IPS DF 4.7 (cell line): ENCODE measurements around the gene STK4.
"Not testable (repeated sequence)": the region's sequence is repeated elsewhere in the genome, so short reads cannot be mapped to it uniquely, and the experiment has no call there.

Source experiments
- DNase-seq: peaks from one replicate; pipeline ENCODE4 v3.0.0-alpha.2; 2013; ENCODE audit warnings: low spot score; ENCODE audit errors: extremely low read depth

The STK4 gene

DNA sequence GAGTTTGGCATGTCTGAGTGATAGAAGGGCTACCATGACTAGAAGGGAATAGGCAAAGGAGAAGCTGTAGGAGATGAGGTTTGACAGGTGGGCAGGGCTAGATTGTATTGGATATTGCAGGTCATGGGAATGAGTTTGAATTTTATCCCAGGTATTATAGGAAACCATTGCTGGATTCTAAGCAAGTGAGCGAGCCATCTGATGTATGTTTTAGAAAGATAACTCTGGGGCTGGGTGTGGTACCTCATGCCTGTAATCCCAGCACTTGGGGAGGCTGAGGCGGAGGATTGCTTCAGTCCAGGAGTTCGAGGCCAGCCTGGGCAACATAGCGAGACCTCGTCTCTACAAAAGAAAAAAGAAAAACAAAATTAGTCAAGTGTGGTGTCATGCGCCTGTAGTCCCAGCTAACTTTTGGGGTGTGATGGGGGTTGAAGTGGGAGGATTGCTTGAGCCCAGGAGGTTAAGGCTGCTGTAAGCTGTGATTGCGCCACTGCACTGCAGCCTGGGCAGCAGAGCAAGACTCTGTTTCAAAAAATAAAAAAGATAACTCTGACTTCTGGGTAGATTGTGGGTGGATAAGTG, 16.9 kb downstream of the STK4 start:
- DNase-seq, result no peak

GRCh38 chr20:44988631-44989171, 22.4 kb downstream of the STK4 start:
- no peak for DNase-seq

DNA sequence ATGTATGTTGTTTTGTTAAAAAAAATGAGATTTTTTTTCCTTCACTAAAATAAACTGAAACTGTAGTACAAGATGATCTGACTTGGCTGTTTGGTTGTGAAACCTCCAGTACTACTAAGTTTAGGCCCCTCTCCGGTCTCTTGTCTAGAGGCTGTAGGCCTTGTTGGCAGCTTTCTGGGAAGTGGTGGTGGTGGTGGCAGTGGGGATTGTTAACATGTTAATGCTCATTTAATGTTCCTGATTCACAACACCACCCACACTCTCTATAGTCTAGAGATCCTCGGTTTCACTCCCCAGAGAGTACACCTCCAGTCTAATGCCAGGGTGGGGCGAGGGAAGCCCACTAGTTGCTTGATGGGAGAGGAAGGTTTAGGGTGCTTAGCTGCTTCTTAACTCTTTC, 24.1 kb downstream of the STK4 start:
- DNase-seq, result no peak

- no peak for DNase-seq
Measured at GRCh38 chr20:44990957-44991356, 24.6 kb downstream of the STK4 start.

GRCh38 chr20:44993343-44993742, 27.0 kb downstream of the STK4 start:
- no peak for DNase-seq

- DNase-seq, result no peak
Measured at GRCh38 chr20:44997171-44997570, 30.9 kb downstream of the STK4 start.

GRCh38 chr20:44997668-44998067, 31.4 kb downstream of the STK4 start:
- DNase-seq, result no peak

DNA sequence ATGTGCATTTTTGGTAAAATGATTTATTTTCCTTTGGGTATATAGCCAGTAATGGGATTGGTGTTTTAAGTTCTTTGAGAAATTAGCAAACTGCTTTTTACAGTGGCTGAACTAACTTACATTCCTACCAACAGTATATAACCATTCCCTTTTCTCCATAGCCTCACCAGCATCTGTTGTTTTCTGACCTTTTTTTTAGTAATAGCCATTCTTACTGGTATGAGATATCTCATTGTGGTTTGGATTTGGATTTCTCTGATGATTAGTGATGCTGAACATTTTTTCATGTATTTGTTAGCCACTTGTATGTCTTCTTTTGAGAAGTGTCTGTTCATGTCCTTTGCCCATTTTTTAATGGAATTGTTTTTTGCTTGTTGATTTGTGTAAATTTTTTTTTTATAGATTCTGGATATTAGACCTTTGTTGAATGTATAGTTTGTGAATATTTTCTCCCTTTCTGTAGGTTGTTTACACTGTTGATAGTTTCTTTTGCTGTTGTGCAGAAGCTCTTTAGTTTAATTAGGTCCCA, 42.3 kb downstream of the STK4 start:
- DNase-seq, result no peak

DNA sequence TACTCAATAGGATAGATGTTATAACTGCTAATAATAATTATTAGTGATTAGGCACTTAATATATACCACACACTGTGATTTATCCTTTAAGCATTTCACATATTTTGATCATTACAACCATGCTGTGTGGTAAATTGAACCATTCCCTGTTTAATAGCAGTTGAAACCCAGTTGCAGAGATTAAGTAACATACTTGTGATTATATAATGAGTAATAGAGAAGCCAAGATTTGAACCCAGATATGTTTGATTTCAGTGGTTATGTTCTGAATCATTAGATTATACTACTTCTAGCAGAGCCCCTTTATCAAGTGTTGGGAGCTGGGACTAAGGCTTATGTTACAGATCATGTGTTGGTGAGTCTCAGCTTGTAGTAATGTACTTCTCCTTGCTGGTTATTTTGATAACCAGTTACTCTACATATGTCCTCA, 44.1 kb downstream of the STK4 start:
- no peak for DNase-seq

DNA sequence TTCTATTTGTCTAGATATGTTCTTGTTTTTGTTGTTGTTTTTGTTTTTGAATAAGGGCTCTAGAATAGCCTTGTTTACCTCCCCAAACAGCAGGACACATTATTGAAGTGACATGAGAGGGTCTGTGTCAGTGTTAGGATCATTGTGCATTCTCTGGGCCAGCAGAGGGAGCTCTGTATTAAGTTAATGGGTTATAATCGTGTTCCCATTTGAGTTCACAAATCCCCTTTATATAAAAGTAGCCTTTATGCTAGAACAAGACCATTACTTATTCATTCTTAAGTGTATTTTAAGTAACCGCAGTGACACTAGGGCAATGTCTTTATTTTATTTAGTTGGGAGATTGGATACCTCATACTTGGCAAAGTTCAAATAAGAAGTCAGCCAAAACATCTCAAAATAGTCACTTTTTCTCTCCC, 44.8 kb downstream of the STK4 start:
- no peak for DNase-seq

GRCh38 chr20:45012682-45013302, 46.5 kb downstream of the STK4 start:
- no peak for DNase-seq

- not testable (repeated sequence) for DNase-seq
Measured at GRCh38 chr20:45014131-45014530, 47.8 kb downstream of the STK4 start.

GRCh38 chr20:45014671-45015415, 48.5 kb downstream of the STK4 start:
- DNase-seq, result no peak

DNA sequence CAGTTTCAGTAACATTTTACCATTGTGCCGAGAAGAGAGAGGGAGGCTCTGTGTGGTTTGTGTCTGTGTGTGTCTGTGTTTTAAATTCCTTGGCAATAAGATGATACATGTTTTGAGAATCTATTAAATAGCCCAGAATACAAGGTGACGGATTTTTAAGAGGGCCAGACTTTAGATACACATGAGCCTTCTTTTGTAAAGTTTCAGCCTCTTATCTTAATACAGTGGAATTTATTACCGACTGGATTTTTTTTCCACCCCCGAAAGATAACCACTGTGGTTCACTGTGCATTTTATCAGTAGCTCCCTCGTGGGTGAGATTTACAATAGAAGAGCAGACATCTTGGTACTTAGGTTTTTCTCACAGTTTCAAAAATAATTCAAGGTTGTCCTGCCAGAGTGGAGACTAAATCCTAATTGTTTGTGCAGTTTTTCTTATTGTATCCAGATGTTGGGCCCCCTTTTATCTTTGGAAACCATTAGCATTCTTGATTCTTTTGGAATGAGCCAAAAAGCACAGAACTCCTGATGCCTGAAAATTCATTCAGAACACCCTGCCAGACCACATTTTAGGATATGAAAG, 49.9 kb downstream of the STK4 start:
- DNase-seq, result no peak

DNA sequence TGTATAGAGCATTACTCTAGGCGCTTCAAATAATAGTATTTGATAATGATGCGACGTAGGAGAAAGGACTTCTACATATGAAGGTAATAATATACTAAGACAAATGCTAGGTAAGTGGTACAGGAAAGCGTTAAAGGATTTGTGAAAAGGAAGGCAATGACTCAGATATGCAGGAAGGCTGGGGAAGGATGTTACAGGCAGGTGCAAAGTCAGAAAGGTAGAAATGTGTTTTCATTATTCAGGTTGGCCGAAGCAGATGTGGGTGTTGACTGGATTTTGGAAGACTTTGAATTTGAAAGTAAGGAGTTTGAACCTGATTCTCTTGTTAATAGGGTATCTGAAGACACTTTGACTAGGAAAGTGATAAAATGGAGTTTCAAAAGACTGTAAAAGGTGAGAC, 51.0 kb downstream of the STK4 start:
- peak; percentile 44 for DNase-seq

GRCh38 chr20:45017857-45018256, 51.5 kb downstream of the STK4 start:
- DNase-seq, result no peak

DNA sequence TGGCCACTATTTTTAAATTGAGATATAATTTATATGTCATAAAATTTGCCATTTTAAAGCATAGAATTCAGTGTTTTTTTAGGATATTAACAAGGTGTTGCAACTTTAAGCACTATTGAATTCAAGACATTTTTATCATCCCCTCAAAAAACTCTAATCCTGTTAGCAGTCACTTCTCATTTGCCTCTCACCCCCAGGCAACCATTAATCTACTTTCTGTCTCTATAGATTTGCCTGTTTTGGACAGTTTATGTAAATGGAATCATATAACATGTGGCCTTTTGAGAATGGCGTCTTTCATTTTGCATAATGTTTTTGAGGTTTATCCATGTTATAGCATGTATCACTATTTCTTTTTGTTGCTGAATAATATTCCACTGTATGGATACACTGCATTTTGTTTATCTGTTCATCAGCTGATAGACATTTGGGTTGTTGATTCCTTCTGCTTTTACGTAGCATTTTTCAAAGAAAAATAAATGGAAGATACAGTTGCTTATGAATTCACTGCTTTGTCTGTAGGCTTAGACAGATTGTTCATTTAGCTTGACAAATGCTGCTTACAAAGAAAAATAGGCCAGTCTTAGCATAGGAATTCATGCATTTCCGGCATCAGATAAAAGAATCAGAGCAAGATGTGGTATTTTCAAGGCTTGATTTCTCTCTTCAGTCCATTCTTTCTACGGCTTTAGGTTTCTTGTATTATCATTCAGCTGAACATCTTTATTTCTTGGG, 52.9 kb downstream of the STK4 start:
- no peak for DNase-seq

GRCh38 chr20:45019762-45020123, 53.4 kb downstream of the STK4 start:
- DNase-seq, result no peak

DNA sequence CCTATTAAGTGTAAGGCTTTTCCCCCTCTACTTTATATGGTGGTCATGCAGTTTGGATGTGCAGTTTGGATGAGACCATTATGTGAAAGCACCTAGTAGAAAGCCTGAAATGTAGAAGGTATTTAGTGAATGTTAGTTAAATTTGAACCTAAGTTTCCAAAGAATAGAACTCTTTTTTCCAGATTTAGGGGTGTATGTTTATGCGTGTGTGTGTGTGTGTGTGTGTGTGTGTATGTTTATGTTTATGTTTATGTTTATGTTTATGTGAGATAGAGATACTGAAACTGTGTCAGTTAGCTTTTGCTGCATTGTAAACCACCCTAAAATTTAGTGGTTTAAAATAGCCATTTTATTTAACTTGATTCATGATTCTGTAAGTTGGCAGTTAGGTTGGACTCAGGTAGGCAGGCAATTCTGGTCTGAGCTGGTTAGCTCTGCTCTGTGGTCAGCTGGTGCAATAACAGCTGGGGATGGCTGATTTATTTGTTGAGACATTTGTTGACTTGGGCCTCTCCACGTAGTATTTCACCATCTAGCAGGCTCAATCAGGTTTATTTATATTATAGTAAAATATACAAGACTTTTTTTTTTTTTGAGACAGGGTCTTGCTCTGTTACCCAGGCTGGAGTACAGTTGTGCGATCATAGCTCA, 54.0 kb downstream of the STK4 start:
- DNase-seq, result no peak

DNA sequence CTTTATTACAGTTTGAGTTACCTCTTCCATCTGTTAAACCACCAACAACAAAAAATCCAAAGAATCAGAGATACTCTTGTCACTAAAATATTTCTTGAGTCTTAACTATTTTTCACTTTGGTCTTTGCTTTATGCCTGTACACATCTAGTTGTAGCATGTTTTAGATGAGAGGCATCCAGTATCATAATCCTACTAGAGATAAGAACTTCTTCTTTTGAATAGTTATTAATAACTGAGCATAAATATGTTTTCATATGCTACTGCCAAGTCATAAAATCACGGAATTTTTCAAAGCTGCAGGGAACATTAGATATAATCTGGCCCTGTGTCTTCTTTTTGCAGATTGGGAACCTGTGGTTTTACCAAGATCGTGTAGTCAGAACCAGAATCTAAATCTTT, 55.3 kb downstream of the STK4 start:
- no peak for DNase-seq

DNA sequence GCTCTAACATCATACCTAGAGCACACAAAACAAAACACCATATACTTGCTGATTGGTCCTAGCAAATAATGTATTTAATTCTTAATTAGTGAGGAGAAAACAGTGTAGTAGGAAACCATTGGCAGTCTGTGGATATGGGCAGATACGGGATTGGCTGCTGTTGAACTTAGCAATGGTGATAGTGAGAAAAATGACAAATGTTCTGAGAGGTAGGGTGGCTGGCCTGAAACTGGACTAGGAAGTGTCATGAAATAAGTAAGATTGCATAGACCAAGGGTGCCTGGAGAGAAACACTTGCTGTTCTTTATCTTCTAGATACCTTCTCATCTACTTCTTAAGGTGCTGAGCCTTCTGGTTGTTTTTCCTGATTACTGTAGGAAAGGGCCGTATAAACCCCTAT, 56.8 kb downstream of the STK4 start:
- DNase-seq, result not testable (repeated sequence)
